ENCODE data around the gene TREM2. TPM values are rescaled to one million over a fixed set of nuclear protein-coding genes. Genes with fewer than 3 reads are reported as not detected.

The TREM2 gene
- polyA plus RNA-seq (2012; ENCODE audit: low read depth, missing spikeins): not detected

GRCh38 chr6:41162687-41163418, at the start of gene TREM2:
Gene TREM2, minus strand, starts transcription at chr6:41163116. Its CDS starts 34 bp downstream, at chr6:41163082.
- no peak for TF ChIP-seq TAF1 (IDR thresholded peaks at IDR 0.05; ENCODE audit: low read depth, low read length)
- TF ChIP-seq POLR2A (IDR thresholded peaks at IDR 0.05; ENCODE audit: low read depth, low read length): no peak
- no peak for TF ChIP-seq PAX5 (IDR thresholded peaks at IDR 0.05; ENCODE audit: insufficient read depth, low read length, severe bottlenecking)
- TF ChIP-seq SPI1 (IDR thresholded peaks at IDR 0.05; ENCODE audit: low read depth, low read length): no peak
- no peak for TF ChIP-seq POU2F2 (IDR thresholded peaks at IDR 0.05; ENCODE audit: low read depth, low read length)
- no peak for TF ChIP-seq POLR2AphosphoS5 (IDR thresholded peaks at IDR 0.05; ENCODE audit: low read depth, low read length)

GRCh38 chr6:41209547-41210320, 46.8 kb upstream of the TREM2 start:
- DNase-seq (ENCODE audit: insufficient read length, low spot score) (no peak), FAIRE-seq (peak; percentile 47)
- TF ChIP-seq POLR2AphosphoS5 (IDR thresholded peaks at IDR 0.05; ENCODE audit: low read depth, low read length) (no peak), POU2F2 (IDR thresholded peaks at IDR 0.05; ENCODE audit: low read depth, low read length) (no peak), PAX5 (IDR thresholded peaks at IDR 0.05; ENCODE audit: insufficient read depth, low read length, severe bottlenecking) (no peak), SPI1 (IDR thresholded peaks at IDR 0.05; ENCODE audit: low read depth, low read length) (no peak), POLR2A (IDR thresholded peaks at IDR 0.05; ENCODE audit: low read depth, low read length) (no peak), TAF1 (IDR thresholded peaks at IDR 0.05; ENCODE audit: low read depth, low read length) (no peak)

More at GRCh38 chr6:41162687-41163418, at the start of gene TREM2:
- DNase-seq (ENCODE audit: insufficient read length, low spot score) (no peak), FAIRE-seq (no peak)

- DNase-seq (ENCODE audit: insufficient read length, low spot score) (no peak), FAIRE-seq (peak; percentile 51)
- TF ChIP-seq SPI1 (IDR thresholded peaks at IDR 0.05; ENCODE audit: low read depth, low read length) (peak; percentile 43; the same call in 1 of the 2 replicates), POLR2A (IDR thresholded peaks at IDR 0.05; ENCODE audit: low read depth, low read length) (no peak)
Observed at GRCh38 chr6:41208439-41209106, 45.7 kb upstream of the TREM2 start.

GRCh38 chr6:41204156-41204555, 41.2 kb upstream of the TREM2 start:
- TF ChIP-seq POLR2AphosphoS5 (IDR thresholded peaks at IDR 0.05; ENCODE audit: low read depth, low read length) (no peak), PAX5 (IDR thresholded peaks at IDR 0.05; ENCODE audit: insufficient read depth, low read length, severe bottlenecking) (no peak), POU2F2 (IDR thresholded peaks at IDR 0.05; ENCODE audit: low read depth, low read length) (no peak)
- DNase-seq (ENCODE audit: insufficient read length, low spot score) (no peak), FAIRE-seq (no peak)

- FAIRE-seq (peak; percentile 90), DNase-seq (ENCODE audit: insufficient read length, low spot score) (no peak)
- TF ChIP-seq POLR2A (IDR thresholded peaks at IDR 0.05; ENCODE audit: low read depth, low read length) (no peak), SPI1 (IDR thresholded peaks at IDR 0.05; ENCODE audit: low read depth, low read length) (peak; percentile 35; the same call in 1 of the 2 replicates)
Observed at GRCh38 chr6:41201764-41202173, 38.9 kb upstream of the TREM2 start.

GRCh38 chr6:41200901-41201763, 38.2 kb upstream of the TREM2 start, which contains the start of gene TREML2:
Gene TREML2, minus strand, starts transcription at chr6:41201149. Its CDS starts 141 bp downstream, at chr6:41201008.
- peak; percentile 89 for FAIRE-seq
- no peak for DNase-seq (ENCODE audit: insufficient read length, low spot score)
- TF ChIP-seq SPI1 (IDR thresholded peaks at IDR 0.05; ENCODE audit: low read depth, low read length) (peak; percentile 80), POLR2A (IDR thresholded peaks at IDR 0.05; ENCODE audit: low read depth, low read length) (no peak), TAF1 (IDR thresholded peaks at IDR 0.05; ENCODE audit: low read depth, low read length) (no peak)

GRCh38 chr6:41200296-41200900, 37.5 kb upstream of the TREM2 start:
- no peak for FAIRE-seq

GRCh38 chr6:41199552-41200246, 36.8 kb upstream of the TREM2 start:
- DNase-seq (ENCODE audit: insufficient read length, low spot score) (no peak), FAIRE-seq (peak; percentile 86)
- no peak for TF ChIP-seq POU2F2 (IDR thresholded peaks at IDR 0.05; ENCODE audit: low read depth, low read length)
- TF ChIP-seq POLR2AphosphoS5 (IDR thresholded peaks at IDR 0.05; ENCODE audit: low read depth, low read length): no peak
- peak; percentile 37; the same call in 1 of the 2 replicates for TF ChIP-seq SPI1 (IDR thresholded peaks at IDR 0.05; ENCODE audit: low read depth, low read length)

More at GRCh38 chr6:41200296-41200900, 37.5 kb upstream of the TREM2 start:
- DNase-seq (ENCODE audit: insufficient read length, low spot score): no peak
- TF ChIP-seq PAX5 (IDR thresholded peaks at IDR 0.05; ENCODE audit: insufficient read depth, low read length, severe bottlenecking): no peak
- peak; percentile 34; the same call in 1 of the 2 replicates for TF ChIP-seq SPI1 (IDR thresholded peaks at IDR 0.05; ENCODE audit: low read depth, low read length)

GRCh38 chr6:41197234-41197633, 34.3 kb upstream of the TREM2 start:
- no peak for TF ChIP-seq PAX5 (IDR thresholded peaks at IDR 0.05; ENCODE audit: insufficient read depth, low read length, severe bottlenecking)
- TF ChIP-seq POLR2A (IDR thresholded peaks at IDR 0.05; ENCODE audit: low read depth, low read length): no peak
- TF ChIP-seq POLR2AphosphoS5 (IDR thresholded peaks at IDR 0.05; ENCODE audit: low read depth, low read length): no peak
- no peak for TF ChIP-seq SPI1 (IDR thresholded peaks at IDR 0.05; ENCODE audit: low read depth, low read length)
- no peak for DNase-seq (ENCODE audit: insufficient read length, low spot score)
- no peak for FAIRE-seq

All from GM12891 (cell line).